Esophagus muscularis mucosa (tissue), 3 donors: Measurements from ENCODE around the gene GRB7.

Source experiments
- POLR2A ChIP-seq: fragments of 450-650 bp; IDR thresholded peaks from one replicate; pipeline ENCODE4 v1.6.1; 2017; ENCODE audit warnings: antibody characterized with exemption, moderate library complexity, mild to moderate bottlenecking, low read depth
- TF ChIP-seq, protein P1 (sequence below), 3 experiments: fragments of 200-600 bp in 2 of 3; fragments of 450-650 bp in 1 of 3; sonication (generic) in 2 of 3; IDR thresholded peaks; one replicate each; pipeline ENCODE4 v1.5.1; 2017 to 2019; ENCODE audit warnings: antibody characterized with exemption in 3 of 3, mild to moderate bottlenecking in 2 of 3, moderate library complexity in 1 of 3

DNA sequence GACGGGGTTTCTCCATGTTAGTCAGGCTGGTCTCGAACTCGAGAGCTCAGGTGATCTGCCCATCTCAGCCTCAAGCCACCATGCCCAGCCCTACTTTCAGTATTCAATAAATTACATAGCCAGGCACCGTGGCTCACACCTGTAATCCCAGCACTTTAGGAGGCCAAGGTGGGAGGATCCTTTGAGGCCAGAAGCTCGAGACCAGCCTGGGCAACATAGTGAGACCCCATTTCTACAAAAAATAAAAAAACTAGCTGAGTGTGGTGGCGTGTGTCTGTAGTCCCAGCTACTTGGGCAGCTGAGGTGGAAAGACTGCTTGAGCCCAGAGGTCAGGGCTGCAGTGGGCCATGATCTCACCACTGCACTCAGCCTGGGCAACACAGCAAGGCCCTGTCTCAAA is 15.6 kb upstream of the GRB7 start:
- TF ChIP-seq, protein P1, sequence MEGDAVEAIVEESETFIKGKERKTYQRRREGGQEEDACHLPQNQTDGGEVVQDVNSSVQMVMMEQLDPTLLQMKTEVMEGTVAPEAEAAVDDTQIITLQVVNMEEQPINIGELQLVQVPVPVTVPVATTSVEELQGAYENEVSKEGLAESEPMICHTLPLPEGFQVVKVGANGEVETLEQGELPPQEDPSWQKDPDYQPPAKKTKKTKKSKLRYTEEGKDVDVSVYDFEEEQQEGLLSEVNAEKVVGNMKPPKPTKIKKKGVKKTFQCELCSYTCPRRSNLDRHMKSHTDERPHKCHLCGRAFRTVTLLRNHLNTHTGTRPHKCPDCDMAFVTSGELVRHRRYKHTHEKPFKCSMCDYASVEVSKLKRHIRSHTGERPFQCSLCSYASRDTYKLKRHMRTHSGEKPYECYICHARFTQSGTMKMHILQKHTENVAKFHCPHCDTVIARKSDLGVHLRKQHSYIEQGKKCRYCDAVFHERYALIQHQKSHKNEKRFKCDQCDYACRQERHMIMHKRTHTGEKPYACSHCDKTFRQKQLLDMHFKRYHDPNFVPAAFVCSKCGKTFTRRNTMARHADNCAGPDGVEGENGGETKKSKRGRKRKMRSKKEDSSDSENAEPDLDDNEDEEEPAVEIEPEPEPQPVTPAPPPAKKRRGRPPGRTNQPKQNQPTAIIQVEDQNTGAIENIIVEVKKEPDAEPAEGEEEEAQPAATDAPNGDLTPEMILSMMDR (IDR thresholded peaks at IDR 0.05): no peak
- no peak for TF ChIP-seq POLR2A
